K562 (cell line): ENCODE data around the gene ZNF362. TPM values are rescaled to one million over a fixed set of nuclear protein-coding genes. Genes with fewer than 3 reads are reported as not detected.

Experiments used
- ATAC-seq: fragments of 200-7000 bp; cut with Tn5 transposase; 3 replicates; pipeline ENCODE4 v1.9.1; 2020; ENCODE audit warnings: moderate library complexity
- BruUV-seq: library from RNA; stranded (reverse); fragments of 400-500 nt; replicated peaks from 2 replicates; lab custom pipeline; 2021; lab: Mats Ljungman, UMichigan
- CTCF ChIA-PET: fragments of 300-600 bp; formaldehyde crosslinking; extraction: SDS; loops from one replicate; lab custom pipeline; 2021; ENCODE audit warnings: low intra/inter-chr PET ratio; lab: Yijun Ruan, JAX
- POLR2A ChIA-PET: fragments of 300-600, 350-650 bp; sonication (Branson Sonifier 250); formaldehyde crosslinking; extraction: SDS; loops from one replicate; lab custom pipeline; 2021; ENCODE audit warnings: antibody characterized with exemption, inconsistent platforms; lab: Yijun Ruan, JAX
- DNase-seq, 4 experiments: peaks; one replicate each; pipeline versions ENCODE4 v3.0.0 to v3.0.0-alpha.2; 2011 to 2018; ENCODE audit warnings: low spot score in 3 of 4, mixed read lengths in 3 of 4; ENCODE audit errors: extremely low read depth in 1 of 4
- FAIRE-seq: peaks from 2 replicates; lab custom pipeline; 2011; peaks lifted over from hg19 to GRCh38; lab: Jason Lieb, UNC
- H2AFZ ChIP-seq: 2 replicates; pipeline ENCODE4 v1.6.0; 2011; ENCODE audit warnings: low read depth, low read length, control low read depth, inconsistent platforms
- H3K27ac ChIP-seq: fragments of 200-600 bp; 3 replicates; pipeline ENCODE4 v1.8.0; 2011; ENCODE audit warnings: low read depth, mild to moderate bottlenecking, control low read depth, inconsistent platforms, low read length, moderate library complexity, mixed read lengths; ENCODE audit errors: extremely low read depth
- H3K27me3 ChIP-seq, 2 experiments: fragments of 300-600 bp in 1 of 2; 2 replicates in 1 of 2; 3 replicates in 1 of 2; pipeline versions ENCODE4 v1.6.0 to v1.8.0; 2011; ENCODE audit warnings: inconsistent platforms in 2 of 2, low read length in 2 of 2, mild to moderate bottlenecking in 1 of 2, mixed read lengths in 1 of 2, moderate library complexity in 1 of 2; ENCODE audit not compliant: control insufficient read depth in 2 of 2, insufficient read depth in 2 of 2
- H3K36me3 ChIP-seq: fragments of 300-600 bp; 3 replicates; pipeline ENCODE4 v1.8.0; 2011; ENCODE audit warnings: mild to moderate bottlenecking, low read length, inconsistent platforms; ENCODE audit not compliant: control insufficient read depth, insufficient read depth
- H3K4me1 ChIP-seq, 2 experiments: fragments of 200-600 bp in 1 of 2; replicated peaks in 1 of 2; 2 replicates in 1 of 2; 3 replicates in 1 of 2; pipeline versions ENCODE4 v1.5.1 to v1.8.0; 2011; ENCODE audit warnings: inconsistent platforms in 2 of 2, low read length in 2 of 2, mild to moderate bottlenecking in 1 of 2, mixed read lengths in 1 of 2, moderate library complexity in 1 of 2; ENCODE audit not compliant: control insufficient read depth in 2 of 2, insufficient read depth in 2 of 2
- H3K4me2 ChIP-seq: 2 replicates; pipeline ENCODE4 v1.6.1; 2011; ENCODE audit warnings: low read length, control low read depth, inconsistent platforms, mixed read lengths; ENCODE audit not compliant: insufficient read depth
- H3K4me3 ChIP-seq: fragments of 200-600 bp; sonication (generic), shearing (Covaris generic); 2 replicates; pipeline ENCODE4 v1.5.1; 2016; ENCODE audit warnings: control low read depth, inconsistent platforms
- H3K79me2 ChIP-seq: fragments of 200-600 bp; 3 replicates; pipeline ENCODE4 v1.8.0; 2011; ENCODE audit warnings: low read length, inconsistent platforms; ENCODE audit not compliant: control insufficient read depth, insufficient read depth
- H3K9ac ChIP-seq, 2 experiments: 2 replicates each; pipeline versions ENCODE4 v1.6.0 to v1.6.1; 2011; ENCODE audit warnings: low read depth in 2 of 2, low read length in 2 of 2, control low read depth in 1 of 2, inconsistent platforms in 1 of 2, mild to moderate bottlenecking in 1 of 2, mixed read lengths in 1 of 2; ENCODE audit not compliant: insufficient read depth in 1 of 2
- H3K9me1 ChIP-seq: one replicate; pipeline ENCODE4 v1.6.0; 2011; ENCODE audit warnings: inconsistent platforms, mild to moderate bottlenecking, low read length, moderate library complexity; ENCODE audit not compliant: control insufficient read depth, insufficient read depth
- H3K9me3 ChIP-seq: replicated peaks from 2 replicates; pipeline ENCODE4 v1.5.1; 2011; ENCODE audit warnings: low read depth, low read length, inconsistent platforms; ENCODE audit not compliant: control insufficient read depth, insufficient read depth
- H4K20me1 ChIP-seq: replicated peaks from 2 replicates; pipeline ENCODE4 v1.6.1; 2011; ENCODE audit warnings: low read length, inconsistent platforms, mixed read lengths; ENCODE audit not compliant: control insufficient read depth, insufficient read depth
- ATF7 ChIP-seq: fragments of 450-650 bp; IDR thresholded peaks from 2 replicates; pipeline ENCODE4 v1.7.1; 2014; ENCODE audit warnings: mild to moderate bottlenecking, moderate library complexity
- CREM ChIP-seq: IDR thresholded peaks from 2 replicates; pipeline ENCODE4 v1.6.1; 2014; ENCODE audit warnings: antibody characterized with exemption, low read depth
- MAX ChIP-seq: sonication (generic); formaldehyde crosslinking; IDR thresholded peaks from 2 replicates; pipeline ENCODE4 v1.9.0; 2022; ENCODE audit warnings: mild to moderate bottlenecking, missing genetic modification reagents
- MED1 ChIP-seq: sonication (generic); formaldehyde crosslinking; IDR thresholded peaks from 2 replicates; pipeline ENCODE4 v1.8.1; 2023; ENCODE audit warnings: missing genetic modification reagents, borderline replicate concordance
- NR4A1 ChIP-seq, 2 experiments: fragments of 250-450 bp in 1 of 2; fragments of 450-650 bp in 1 of 2; sonication (Bioruptor Pico) in 1 of 2; IDR thresholded peaks; 2 replicates each; pipeline versions ENCODE4 v1.4.0 to v1.6.1; 2016 to 2020; ENCODE audit warnings: mild to moderate bottlenecking in 2 of 2, missing compliant biosample characterization in 1 of 2, missing genetic modification characterization in 1 of 2, moderate library complexity in 1 of 2
- PHF20 ChIP-seq: fragments of 450-650 bp; IDR thresholded peaks from 2 replicates; pipeline ENCODE4 v1.6.1; 2018; ENCODE audit not compliant: partially characterized antibody
- RBM22 ChIP-seq: fragments of 200-400 bp; formaldehyde crosslinking; IDR thresholded peaks from 2 replicates; pipeline ENCODE4 v1.6.1; 2018; ENCODE audit warnings: low read length, low read depth; ENCODE audit not compliant: poor library complexity, severe bottlenecking
- RUNX1 ChIP-seq: sonication (generic); IDR thresholded peaks from 2 replicates; pipeline ENCODE4 v1.6.1; 2016; ENCODE audit warnings: antibody characterized with exemption, low read depth
- SMAD4 ChIP-seq: fragments of 250-450 bp; sonication (Bioruptor Pico); conservative IDR thresholded peaks from 2 replicates; pipeline ENCODE4 v1.8.0; 2021; ENCODE audit warnings: inconsistent platforms, mild to moderate bottlenecking, moderate library complexity
- SREBF1 ChIP-seq: fragments of 150-350 bp; IDR thresholded peaks from 2 replicates; pipeline ENCODE4 v1.6.1; 2014; ENCODE audit warnings: antibody characterized with exemption, low read depth, low read length, borderline replicate concordance
- STAT5B ChIP-seq: fragments of 250-450 bp; sonication (Bioruptor Pico); IDR thresholded peaks from 2 replicates; pipeline ENCODE4 v1.8.0; 2021; ENCODE audit warnings: mild to moderate bottlenecking, inconsistent platforms
- VEZF1 ChIP-seq: fragments of 200-800 bp; sonication (Bioruptor generic); IDR thresholded peaks from 2 replicates; pipeline ENCODE4 v1.6.1; 2017; ENCODE audit warnings: missing genetic modification characterization, missing compliant biosample characterization
- ZNF511 ChIP-seq: sonication (generic); formaldehyde crosslinking; IDR thresholded peaks from 2 replicates; pipeline ENCODE4 v1.8.0; 2022; ENCODE audit warnings: mild to moderate bottlenecking, missing genetic modification reagents
- ZNF740 ChIP-seq, 3 experiments: fragments of 200-800 bp in 1 of 3; sonication (Bioruptor generic) in 1 of 3; sonication (generic) in 1 of 3; formaldehyde crosslinking in 1 of 3; IDR thresholded peaks; 2 replicates each; pipeline versions ENCODE4 v1.6.1 to v1.8.0; 2016 to 2022; ENCODE audit warnings: mild to moderate bottlenecking in 2 of 3, missing compliant biosample characterization in 2 of 3, missing genetic modification characterization in 2 of 3, missing genetic modification reagents in 1 of 3
- WGBS: fragments of 100-300 bp; shearing (Covaris generic); methylation state at CpG from one replicate; pipeline ENCODE4 v1.1.6; 2016; ENCODE audit warnings: low coverage, mixed read lengths; ENCODE audit not compliant: insufficient coverage; ENCODE audit errors: missing lambda C conversion rate; 5-methylcytosine and 5-hydroxymethylcytosine counted together
- in situ Hi-C: fragments of 300-500 bp; cut with MboI; formaldehyde crosslinking; loops from 4 replicates; pipeline ENCODE4 v1.15.0; 2018; ENCODE audit warnings: inconsistent platforms, mixed read lengths
- intact Hi-C: fragments of 100-400 bp; cut with micrococcal nuclease; formaldehyde crosslinking; loops from 2 replicates; pipeline ENCODE4 v1.14.2; 2022
- polyA plus RNA-seq, 8 experiments: library from polyadenylated mRNA; depleted of rRNA in 4 of 8; stranded (reverse) in 5 of 8; unstranded in 3 of 8; fragments of >200 nt; fragmentation: Nextera tagmentation in 2 of 8; fragmentation: Illumina TruSeq in 1 of 8; extraction: Ambion mirVana in 2 of 8; extraction: Trizol in 1 of 8; gene quantifications; 2 replicates each; pipeline versions ENCODE4 v1.2.1 to v1.2.3, GENCODE V29; 2011 to 2014; ENCODE audit warnings: inconsistent platforms in 1 of 8, missing spikeins in 1 of 8
- total RNA-seq, 7 experiments: library from RNA; depleted of rRNA in 6 of 7; stranded (reverse); fragments of >200 nt in 6 of 7; fragmentation: Illumina TruSeq in 2 of 7; extraction: Trizol in 2 of 7; gene quantifications; 2 replicates each; pipeline versions ENCODE4 v1.2.1 to v1.2.3, GENCODE V29; 2011 to 2021; ENCODE audit warnings: low replicate concordance in 1 of 7

ZNF362 gene
- total and polyA plus RNA-seq, 9 of the 15 experiments (the other 6 are each of a cell fraction or from before 2014, with no cell fraction given): 0.01 to 1.1 (median 0.35) TPM; not detected in 1

GRCh38 chr1:33322109-33322508 is 65.8 kb downstream of the ZNF362 start:
- Histone ChIP-seq H3K4me2 (no peak overlapping the region), H3K4me1 (no peaks in the 10 kb centered on the region), H3K9ac (no peak overlapping the region), H4K20me1 (peaks cover 12% of the 10 kb centered on the region; the same call in 1 of the 2 replicates), H3K4me3 (no peak overlapping the region), H3K79me2 (no peaks in the 10 kb centered on the region), H2AFZ (no peak overlapping the region), H3K27ac (no peak overlapping the region), H3K9me1 (no peaks in the 10 kb centered on the region), H3K36me3 (peaks cover 42% of the 10 kb centered on the region; the same call in 2 of the 3 replicates), H3K9me3 (no peaks in the 10 kb centered on the region), H3K27me3 (peaks cover 20 to 34% of the 10 kb centered on the region in 2 experiments)
- no TSS peak for BruUV-seq
- POLR2A ChIA-PET: interaction anchor here (1.0 to 1.3 kb wide), 2 partner anchors 8 to 9 kb away, joined by 3 to 5 read pairs; no protein-coding TSS in a partner anchor
- FAIRE-seq (no peak), ATAC-seq (no peak), DNase-seq (no peak)
- no peak for TF ChIP-seq ZNF511 (CRISPR knock-in tag)
- no peak for TF ChIP-seq STAT5B (CRISPR knock-in tag)
- TF ChIP-seq RUNX1: no peak
- no peak for TF ChIP-seq RBM22
- TF ChIP-seq ATF7: no peak
- no peak for TF ChIP-seq SMAD4
- no peak for TF ChIP-seq MAX
- no peak for TF ChIP-seq SREBF1
- TF ChIP-seq ZNF740 (CRISPR knock-in tag; IDR thresholded peaks at IDR 0.05): no peak
- TF ChIP-seq ZNF740 (tag; IDR thresholded peaks at IDR 0.05): no peak
- TF ChIP-seq NR4A1 (CRISPR knock-in tag; IDR thresholded peaks at IDR 0.05): no peak
- TF ChIP-seq NR4A1 (tag; IDR thresholded peaks at IDR 0.05): no peak
- TF ChIP-seq MED1 (CRISPR knock-in tag): no peak
- no peak for TF ChIP-seq VEZF1
- TF ChIP-seq CREM: no peak
- no peak for TF ChIP-seq PHF20
- WGBS: 58% methylated on average over 4 of the region's 6 CpGs
- in situ Hi-C loops: no loop called here
- intact Hi-C loops: no loop called here
- CTCF ChIA-PET: no interaction called here
